SH-SY5Y (cell line): ENCODE results near the gene MGAT3.

Source experiments
- GATA2 ChIP-seq: IDR thresholded peaks from 2 replicates; pipeline ENCODE4 v1.6.1; 2011; ENCODE audit warnings: mild to moderate bottlenecking, low read depth, low read length
- GATA3 ChIP-seq: IDR thresholded peaks from 2 replicates; pipeline ENCODE4 v1.6.1; 2011; ENCODE audit warnings: low read depth, mild to moderate bottlenecking, low read length, moderate library complexity

DNA sequence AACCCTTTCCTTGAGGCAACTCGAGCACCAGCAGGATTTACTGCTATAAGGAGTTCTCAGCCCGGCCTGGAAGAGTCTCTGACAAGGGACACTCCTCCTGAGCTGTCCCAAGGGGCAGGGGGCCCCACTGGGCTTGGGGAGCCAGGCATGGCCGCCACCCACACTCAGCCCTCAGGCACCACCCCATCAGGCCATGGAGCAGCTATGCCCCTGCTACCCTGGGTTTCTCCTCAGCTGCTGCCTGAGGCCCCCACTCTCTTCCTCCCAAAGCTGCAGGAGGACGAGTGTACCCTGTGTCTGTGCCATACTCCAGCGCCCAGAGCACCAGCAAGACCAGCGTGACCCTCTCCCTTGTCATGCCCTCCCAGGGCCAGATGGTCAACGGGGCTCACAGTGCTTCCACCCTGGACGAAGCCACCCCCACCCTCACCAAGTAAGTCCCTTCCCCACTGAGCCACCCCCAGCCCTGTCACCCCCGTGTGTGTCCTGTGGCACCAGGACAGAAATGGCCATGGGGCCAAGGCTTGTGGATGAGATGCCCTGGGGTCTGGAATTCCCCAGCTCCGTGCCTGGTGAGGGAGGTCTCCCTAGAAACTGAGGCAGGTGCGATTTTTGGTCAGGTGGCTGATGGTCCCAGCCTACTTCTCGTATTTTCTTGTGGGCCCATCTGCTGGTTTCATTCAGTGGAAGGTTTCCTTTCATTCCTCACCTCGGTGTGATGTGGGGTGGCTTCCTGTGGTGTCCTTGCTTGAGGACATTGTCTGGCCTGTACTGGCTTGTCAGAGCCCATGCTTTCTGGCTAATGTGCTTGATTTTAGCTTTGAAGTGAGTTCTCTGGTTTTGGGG lies 28.8 kb upstream of the MGAT3 start:
- no peak for TF ChIP-seq GATA2
- no peak for TF ChIP-seq GATA3
